Activated T-cell treated with anti-CD3 and anti-CD28 coated beads, Interleukin-2, amount 50 U/mL, for 4 hours (primary cell): ENCODE data around the gene UCKL1. TPM values are rescaled to one million over a fixed set of nuclear protein-coding genes. Genes with fewer than 3 reads are reported as not detected.
"Not testable (repeated sequence)": the region's sequence is repeated elsewhere in the genome, so short reads cannot be mapped to it uniquely, and the experiment has no call there.

Source experiments
- ATAC-seq, 2 donors: fragments of 200-7000 bp; cut with Tn5 transposase; one replicate each; pipeline ENCODE4 v1.10.0; 2021
- DNase-seq: peaks from one replicate; pipeline ENCODE4 v3.0.0-alpha.2; 2020
- H3K27me3 Mint-ChIP-seq: one replicate; pipeline ENCODE4 v1.8.0; 2021; ENCODE audit warnings: low read depth, mixed read lengths
- H3K36me3 Mint-ChIP-seq: one replicate; pipeline ENCODE4 v1.8.0; 2022; ENCODE audit warnings: mixed read lengths; ENCODE audit not compliant: insufficient read depth
- H3K4me1 Mint-ChIP-seq: one replicate; pipeline ENCODE4 v1.8.0; 2021; ENCODE audit warnings: low read depth, mixed read lengths
- H3K4me3 Mint-ChIP-seq: one replicate; pipeline ENCODE4 v1.8.0; 2021; ENCODE audit warnings: mild to moderate bottlenecking, moderate library complexity, mixed read lengths
- H3K9me3 Mint-ChIP-seq: one replicate; pipeline ENCODE4 v1.8.0; 2021; ENCODE audit warnings: mixed read lengths
- total RNA-seq, 3 donors: library from RNA; stranded (reverse); gene quantifications; one replicate each; pipeline ENCODE4 v1.2.1, GENCODE V29; 2021

Gene UCKL1
- total RNA-seq, 3 donors from 2014 or later = 48.8 to 59.4 (median 56.6) TPM

GRCh38 chr20:63934271-63935068 is 21.7 kb downstream of the UCKL1 start:
- H3K27me3 Mint-ChIP-seq = no peaks in the 10 kb centered on the region
- H3K4me1 Mint-ChIP-seq = peaks cover 2% of the 10 kb centered on the region
- H3K9me3 Mint-ChIP-seq = no peaks in the 10 kb centered on the region
- H3K36me3 Mint-ChIP-seq = peaks cover 27% of the 10 kb centered on the region
- H3K4me3 Mint-ChIP-seq = no peak overlapping the region
- ATAC-seq (no peak), DNase-seq (no peak)

GRCh38 chr20:63933646-63934045 is 22.6 kb downstream of the UCKL1 start:
- DNase-seq (no peak), ATAC-seq (no peak)
- peaks cover 2% of the 10 kb centered on the region for H3K4me1 Mint-ChIP-seq
- no peaks in the 10 kb centered on the region for H3K9me3 Mint-ChIP-seq
- no peaks in the 10 kb centered on the region for H3K27me3 Mint-ChIP-seq
- H3K36me3 Mint-ChIP-seq = peaks cover 33% of the 10 kb centered on the region
- H3K4me3 Mint-ChIP-seq = no peak overlapping the region

DNA sequence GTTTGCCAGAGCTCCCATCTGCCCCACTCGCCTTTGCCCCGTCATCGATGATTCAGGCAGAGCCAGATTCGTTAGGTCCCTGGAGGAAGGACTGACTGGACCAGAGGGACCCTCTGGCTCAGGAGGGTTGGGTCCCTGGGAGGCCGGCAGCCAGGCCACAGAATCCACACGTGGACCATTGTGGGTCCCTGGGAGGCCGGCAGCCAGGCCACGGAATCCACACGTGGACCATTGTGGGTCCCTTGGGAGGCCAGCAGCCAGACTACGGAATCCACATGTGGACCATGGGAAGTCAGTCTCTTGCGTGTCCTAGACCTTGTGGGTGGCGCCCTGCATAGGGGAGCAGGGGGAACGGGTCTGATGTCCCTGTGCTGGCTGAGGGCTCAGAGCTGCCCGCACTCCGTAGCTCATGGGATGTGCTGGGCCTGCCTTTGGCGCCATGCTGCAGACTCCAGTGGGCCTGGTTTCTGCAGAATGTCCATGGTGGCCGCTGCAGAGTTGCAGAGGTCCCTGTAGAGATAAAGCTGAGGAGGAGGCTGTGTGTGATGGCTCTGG is 23.5 kb downstream of the UCKL1 start:
- no peaks in the 10 kb centered on the region for H3K27me3 Mint-ChIP-seq
- DNase-seq (no peak), ATAC-seq (no peak)
- H3K4me1 Mint-ChIP-seq = peaks cover 2% of the 10 kb centered on the region
- H3K36me3 Mint-ChIP-seq = peaks cover 40% of the 10 kb centered on the region
- no peaks in the 10 kb centered on the region for H3K9me3 Mint-ChIP-seq
- H3K4me3 Mint-ChIP-seq = no peak overlapping the region

- peaks cover 40% of the 10 kb centered on the region for H3K36me3 Mint-ChIP-seq
- H3K27me3 Mint-ChIP-seq = no peaks in the 10 kb centered on the region
- no peak for ATAC-seq
- H3K4me1 Mint-ChIP-seq = peaks cover 2% of the 10 kb centered on the region
- no peaks in the 10 kb centered on the region for H3K9me3 Mint-ChIP-seq
- DNase-seq = no peak
- no peak overlapping the region for H3K4me3 Mint-ChIP-seq
Observed at GRCh38 chr20:63931735-63932134, 24.5 kb downstream of the UCKL1 start.

DNA sequence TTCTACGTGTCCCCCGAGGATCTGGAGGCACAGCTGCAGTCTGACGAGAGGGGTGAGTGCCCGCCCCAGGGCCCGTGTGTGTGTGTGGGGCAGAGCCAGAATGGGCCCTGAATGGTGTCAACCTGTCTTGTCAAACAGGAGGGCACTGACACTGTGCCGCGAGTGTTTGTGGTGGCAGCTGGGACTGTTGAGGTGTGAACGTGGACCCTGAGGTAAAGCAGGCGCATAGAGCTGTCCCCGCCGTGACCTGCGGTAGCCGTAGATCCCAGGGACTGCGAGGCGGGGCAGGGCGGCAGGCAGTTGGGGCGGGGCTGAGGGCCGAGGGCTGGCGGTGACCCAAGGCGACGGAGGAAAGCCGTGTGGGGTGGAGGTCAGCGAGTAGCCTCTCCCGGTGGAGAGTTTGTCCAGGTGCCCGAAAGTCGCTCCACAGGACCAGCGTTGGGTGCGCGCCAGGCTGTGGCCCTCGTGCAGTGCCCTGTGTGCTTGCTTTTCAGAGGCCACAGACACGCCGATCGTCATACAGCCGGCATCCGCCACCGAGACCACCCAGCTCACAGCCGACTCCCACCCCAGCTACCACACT is 25.2 kb downstream of the UCKL1 start:
- H3K9me3 Mint-ChIP-seq = no peaks in the 10 kb centered on the region
- DNase-seq (no peak), ATAC-seq (no peak)
- H3K36me3 Mint-ChIP-seq = peaks cover 37% of the 10 kb centered on the region
- H3K4me1 Mint-ChIP-seq = peaks cover 4% of the 10 kb centered on the region
- H3K4me3 Mint-ChIP-seq = no peak overlapping the region
- H3K27me3 Mint-ChIP-seq = no peaks in the 10 kb centered on the region

- H3K36me3 Mint-ChIP-seq = peaks cover 26% of the 10 kb centered on the region
- not testable (repeated sequence) for H3K4me1 Mint-ChIP-seq, H3K4me3 Mint-ChIP-seq, H3K9me3 Mint-ChIP-seq, DNase-seq, ATAC-seq, H3K27me3 Mint-ChIP-seq
Observed at GRCh38 chr20:63929473-63929883, 26.7 kb downstream of the UCKL1 start.

- ATAC-seq (no peak), DNase-seq (no peak)
- Mint-ChIP-seq H3K27me3 (no peaks in the 10 kb centered on the region), H3K4me1 (peaks cover 2% of the 10 kb centered on the region), H3K9me3 (no peaks in the 10 kb centered on the region), H3K4me3 (no peak overlapping the region), H3K36me3 (peaks cover 25% of the 10 kb centered on the region)
Observed at GRCh38 chr20:63929071-63929470, 27.1 kb downstream of the UCKL1 start.

DNA sequence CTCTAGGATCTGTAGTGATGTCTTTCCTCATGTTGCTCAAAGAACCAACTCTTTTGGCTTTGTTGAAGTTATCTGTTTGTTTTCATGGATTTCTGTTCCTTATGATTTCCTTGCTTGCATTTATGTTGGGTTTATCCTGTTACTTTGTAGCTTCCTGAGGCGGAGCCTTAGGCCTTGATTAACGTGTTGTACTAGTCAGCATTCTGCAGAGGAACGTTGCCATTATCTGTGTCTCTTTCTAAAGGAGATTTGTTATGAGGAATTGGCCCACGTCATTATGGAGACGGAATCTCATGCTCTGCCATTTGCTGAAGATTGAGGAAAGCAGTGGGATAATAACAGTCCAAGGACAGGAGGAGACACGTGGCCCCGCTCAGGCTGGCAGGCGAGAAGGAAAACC is 29.9 kb downstream of the UCKL1 start:
- no peak for DNase-seq
- Mint-ChIP-seq H3K4me1 (peaks cover 7% of the 10 kb centered on the region), H3K36me3 (peaks cover 17% of the 10 kb centered on the region), H3K27me3 (no peaks in the 10 kb centered on the region), H3K9me3 (no peaks in the 10 kb centered on the region), H3K4me3 (no peak overlapping the region)
- ATAC-seq = no peak

GRCh38 chr20:63924241-63924640 is 32.0 kb downstream of the UCKL1 start:
- peaks cover 7% of the 10 kb centered on the region for H3K4me1 Mint-ChIP-seq
- H3K27me3 Mint-ChIP-seq = no peaks in the 10 kb centered on the region
- H3K9me3 Mint-ChIP-seq = no peaks in the 10 kb centered on the region
- no peak for DNase-seq
- ATAC-seq = no peak
- peaks cover 13% of the 10 kb centered on the region for H3K36me3 Mint-ChIP-seq
- H3K4me3 Mint-ChIP-seq = no peak overlapping the region

DNA sequence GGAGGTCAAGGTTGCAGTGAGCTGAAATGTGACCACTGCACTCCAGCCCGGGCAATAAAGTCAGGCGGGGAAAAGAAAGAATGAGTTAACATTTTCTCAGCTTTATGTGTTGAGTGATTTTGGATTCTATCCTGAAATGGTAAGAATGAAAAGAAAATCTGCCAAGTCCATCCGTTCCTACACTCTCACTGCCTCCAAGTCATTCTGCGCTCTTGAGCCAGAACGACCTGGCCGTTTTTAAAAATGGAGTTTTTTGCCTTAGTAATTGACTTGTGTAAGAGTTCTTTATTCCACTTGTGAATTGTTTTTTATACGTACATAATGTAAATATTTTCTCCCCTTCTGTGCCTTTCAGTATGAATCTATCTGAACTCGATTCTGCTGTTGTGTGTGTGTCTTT is 32.6 kb downstream of the UCKL1 start:
- Mint-ChIP-seq H3K27me3 (no peaks in the 10 kb centered on the region), H3K4me3 (no peak overlapping the region), H3K36me3 (peaks cover 10% of the 10 kb centered on the region), H3K9me3 (no peaks in the 10 kb centered on the region), H3K4me1 (peaks cover 7% of the 10 kb centered on the region)
- ATAC-seq (no peak), DNase-seq (no peak)

GRCh38 chr20:63920226-63920625 is 36.0 kb downstream of the UCKL1 start:
- Mint-ChIP-seq H3K9me3 (peaks cover 3% of the 10 kb centered on the region), H3K4me3 (no peak overlapping the region), H3K4me1 (peaks cover 10% of the 10 kb centered on the region), H3K36me3 (peaks cover 15% of the 10 kb centered on the region), H3K27me3 (no peaks in the 10 kb centered on the region)
- ATAC-seq (no peak), DNase-seq (no peak)

GRCh38 chr20:63919130-63919529 is 37.1 kb downstream of the UCKL1 start:
- no peak overlapping the region for H3K4me3 Mint-ChIP-seq
- H3K9me3 Mint-ChIP-seq = peaks cover 3% of the 10 kb centered on the region
- ATAC-seq (no peak), DNase-seq (no peak)
- peaks cover 19% of the 10 kb centered on the region for H3K36me3 Mint-ChIP-seq
- no peaks in the 10 kb centered on the region for H3K27me3 Mint-ChIP-seq
- peaks cover 15% of the 10 kb centered on the region for H3K4me1 Mint-ChIP-seq

- no peak for DNase-seq
- peak in 1 of 2 donors; percentile 60 for ATAC-seq
- Mint-ChIP-seq H3K4me3 (no peak overlapping the region), H3K36me3 (peaks cover 19% of the 10 kb centered on the region), H3K27me3 (no peaks in the 10 kb centered on the region), H3K9me3 (peaks cover 3% of the 10 kb centered on the region), H3K4me1 (peaks cover 14% of the 10 kb centered on the region)
Observed at GRCh38 chr20:63917811-63918210, 38.4 kb downstream of the UCKL1 start.

- not testable (repeated sequence) for H3K4me3 Mint-ChIP-seq, H3K9me3 Mint-ChIP-seq, ATAC-seq, H3K27me3 Mint-ChIP-seq, DNase-seq
- peaks cover 18% of the 10 kb centered on the region for H3K4me1 Mint-ChIP-seq
- H3K36me3 Mint-ChIP-seq = peaks cover 19% of the 10 kb centered on the region
Observed at GRCh38 chr20:63916371-63916939, 39.8 kb downstream of the UCKL1 start.
